ENCODE results near the gene SGMS1.

The SGMS1 gene

DNA sequence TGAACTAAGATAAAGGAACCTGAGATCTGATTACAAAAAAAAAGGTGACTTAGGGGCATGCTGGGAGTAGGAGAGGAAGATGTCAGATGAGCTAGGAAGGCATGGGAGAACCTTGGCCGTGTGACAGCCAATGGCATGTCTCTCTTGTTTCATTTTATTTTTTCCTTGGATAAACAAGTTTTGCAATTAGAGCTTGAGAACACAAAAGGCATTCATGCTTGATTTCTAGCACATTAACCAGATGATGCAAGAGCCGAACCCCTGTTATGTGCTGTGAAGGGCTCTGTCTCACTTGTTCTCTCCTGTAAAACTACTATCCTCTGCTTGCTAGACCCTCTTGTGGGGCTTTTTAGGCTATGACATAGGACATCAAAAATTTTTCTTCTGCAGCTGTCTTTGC lies 238.1 kb downstream of the SGMS1 start:
- peak; percentile 65 for DNase-seq (ENCODE audit: low read depth)
- no peak overlapping the region for H3K4me3 ChIP-seq (ENCODE audit: low read length)
- TF ChIP-seq, protein P1, sequence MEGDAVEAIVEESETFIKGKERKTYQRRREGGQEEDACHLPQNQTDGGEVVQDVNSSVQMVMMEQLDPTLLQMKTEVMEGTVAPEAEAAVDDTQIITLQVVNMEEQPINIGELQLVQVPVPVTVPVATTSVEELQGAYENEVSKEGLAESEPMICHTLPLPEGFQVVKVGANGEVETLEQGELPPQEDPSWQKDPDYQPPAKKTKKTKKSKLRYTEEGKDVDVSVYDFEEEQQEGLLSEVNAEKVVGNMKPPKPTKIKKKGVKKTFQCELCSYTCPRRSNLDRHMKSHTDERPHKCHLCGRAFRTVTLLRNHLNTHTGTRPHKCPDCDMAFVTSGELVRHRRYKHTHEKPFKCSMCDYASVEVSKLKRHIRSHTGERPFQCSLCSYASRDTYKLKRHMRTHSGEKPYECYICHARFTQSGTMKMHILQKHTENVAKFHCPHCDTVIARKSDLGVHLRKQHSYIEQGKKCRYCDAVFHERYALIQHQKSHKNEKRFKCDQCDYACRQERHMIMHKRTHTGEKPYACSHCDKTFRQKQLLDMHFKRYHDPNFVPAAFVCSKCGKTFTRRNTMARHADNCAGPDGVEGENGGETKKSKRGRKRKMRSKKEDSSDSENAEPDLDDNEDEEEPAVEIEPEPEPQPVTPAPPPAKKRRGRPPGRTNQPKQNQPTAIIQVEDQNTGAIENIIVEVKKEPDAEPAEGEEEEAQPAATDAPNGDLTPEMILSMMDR (IDR thresholded peaks at IDR 0.05; ENCODE audit: insufficient read depth, low read depth, low read length, missing control alignments) = no peak

- DNase-seq (ENCODE audit: low read depth) = no peak
- TF ChIP-seq, protein P1 (IDR thresholded peaks at IDR 0.05; ENCODE audit: insufficient read depth, low read depth, low read length, missing control alignments) = no peak
- H3K4me3 ChIP-seq (ENCODE audit: low read length) = no peak overlapping the region
Observed at GRCh38 chr10:50384898-50385297, 238.9 kb downstream of the SGMS1 start.

DNA sequence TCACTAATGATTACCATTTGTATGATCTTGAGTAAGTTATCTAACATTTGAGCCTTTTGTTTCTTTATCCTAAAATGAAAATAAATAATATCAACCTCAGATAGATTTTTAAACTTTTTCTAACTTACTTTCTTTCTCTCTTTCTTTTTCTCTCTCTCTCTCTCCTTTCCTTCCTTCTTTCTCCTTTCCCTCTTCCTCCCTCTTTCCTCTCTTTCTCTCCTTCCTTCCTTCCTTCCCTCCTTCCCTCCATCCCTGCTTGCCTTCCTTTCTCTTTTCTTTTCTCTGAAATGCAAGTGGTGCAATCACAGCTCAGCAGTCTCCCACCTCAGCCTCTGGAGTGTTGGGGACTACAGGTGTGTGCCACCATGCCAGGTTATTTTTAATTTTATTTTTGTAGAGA lies 239.5 kb downstream of the SGMS1 start:
- TF ChIP-seq, protein P1 (IDR thresholded peaks at IDR 0.05; ENCODE audit: insufficient read depth, low read depth, low read length, missing control alignments) = no peak
- no peak for DNase-seq (ENCODE audit: low read depth)
- no peak overlapping the region for H3K4me3 ChIP-seq (ENCODE audit: low read length)

- H3K4me3 ChIP-seq (ENCODE audit: low read length) = no peak overlapping the region
- TF ChIP-seq, protein P1 (IDR thresholded peaks at IDR 0.05; ENCODE audit: insufficient read depth, low read depth, low read length, missing control alignments) = no peak
- DNase-seq (ENCODE audit: low read depth) = no peak
Observed at GRCh38 chr10:50382576-50383023, 241.2 kb downstream of the SGMS1 start.

- TF ChIP-seq, protein P1 (IDR thresholded peaks at IDR 0.05; ENCODE audit: insufficient read depth, low read depth, low read length, missing control alignments) = no peak
- no peak overlapping the region for H3K4me3 ChIP-seq (ENCODE audit: low read length)
- no peak for DNase-seq (ENCODE audit: low read depth)
Observed at GRCh38 chr10:50381642-50382041, 242.1 kb downstream of the SGMS1 start.

DNA sequence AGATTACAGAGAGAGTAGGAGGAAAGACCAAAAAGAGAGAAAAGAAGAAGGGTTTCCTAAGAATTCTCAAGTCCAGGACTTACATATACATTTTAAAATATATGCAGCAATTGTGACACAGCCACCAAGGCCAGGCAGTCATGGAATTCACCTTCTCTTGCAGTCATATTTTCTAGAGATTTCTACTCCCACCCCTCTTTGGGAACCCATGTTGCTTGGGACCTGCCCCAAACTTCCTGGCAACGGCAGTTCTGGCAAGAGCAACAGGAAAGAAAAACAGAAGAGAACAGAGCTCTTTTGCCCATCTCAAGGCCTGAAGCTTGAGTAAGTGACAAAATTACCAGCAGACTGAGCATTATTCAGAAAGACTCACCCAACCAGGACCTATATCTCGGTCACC lies 244.1 kb downstream of the SGMS1 start:
- no peak for DNase-seq (ENCODE audit: low read depth)
- TF ChIP-seq, protein P1 (IDR thresholded peaks at IDR 0.05; ENCODE audit: insufficient read depth, low read depth, low read length, missing control alignments) = no peak
- H3K4me3 ChIP-seq (ENCODE audit: low read length) = no peak overlapping the region

DNA sequence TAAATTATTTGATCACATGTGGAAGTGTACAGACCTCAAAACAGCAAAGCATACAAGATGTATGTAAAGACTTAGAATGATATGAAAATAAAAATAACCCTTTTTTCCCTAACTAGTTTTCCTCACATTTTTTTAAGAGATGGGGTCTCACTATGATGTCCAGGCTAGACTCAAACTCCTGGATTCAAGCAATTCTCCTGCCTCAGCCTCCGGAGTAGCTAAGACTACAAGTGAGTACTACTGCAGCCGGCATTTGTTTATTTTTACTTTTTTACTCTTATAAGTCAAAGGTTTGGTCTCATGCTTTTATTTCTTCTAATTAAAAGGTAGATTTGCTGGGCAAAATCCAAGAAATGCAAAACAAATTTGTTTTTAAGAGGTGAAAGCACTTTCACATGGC lies 248.0 kb downstream of the SGMS1 start:
- no peak for DNase-seq (ENCODE audit: low read depth)
- TF ChIP-seq, protein P1 (IDR thresholded peaks at IDR 0.05; ENCODE audit: insufficient read depth, low read depth, low read length, missing control alignments) = no peak

More for the DNA sequence above, 248.0 kb downstream of the SGMS1 start:
- no peak overlapping the region for H3K4me3 ChIP-seq (ENCODE audit: low read length)

Measured in epithelial cell of esophagus (primary cell).